ENCODE data around the gene LTF.

Gene LTF

DNA sequence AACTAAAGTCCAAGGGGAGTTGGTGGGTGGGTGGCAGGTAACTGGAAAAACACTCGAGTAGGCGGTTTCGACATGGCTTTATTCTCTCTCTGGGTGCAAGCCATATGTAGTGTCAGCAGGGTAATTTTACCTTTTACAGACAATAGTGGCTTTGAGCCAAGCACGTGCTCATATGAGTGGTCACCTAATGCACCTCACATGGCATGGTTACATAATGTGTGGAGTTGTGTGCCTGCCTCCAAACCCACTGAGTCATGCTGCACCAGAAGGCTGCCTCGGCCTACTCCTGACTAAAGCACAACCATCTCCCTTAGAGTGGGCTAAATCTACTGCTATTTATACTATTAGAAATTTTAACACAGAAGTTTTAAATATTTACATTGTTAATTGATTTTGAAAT lies 41.1 kb downstream of the LTF start:
- H3K27me3 ChIP-seq (ENCODE audit: insufficient read depth, poor library complexity, severe bottlenecking) = no peaks in the 10 kb centered on the region
- DNase-seq (ENCODE audit: low read depth in 1 of 2, low spot score in 1 of 2) = no peak
- no peak for TF ChIP-seq SPI1 (IDR thresholded peaks at IDR 0.05; ENCODE audit: borderline replicate concordance, low read depth)
- TF ChIP-seq, protein P1, sequence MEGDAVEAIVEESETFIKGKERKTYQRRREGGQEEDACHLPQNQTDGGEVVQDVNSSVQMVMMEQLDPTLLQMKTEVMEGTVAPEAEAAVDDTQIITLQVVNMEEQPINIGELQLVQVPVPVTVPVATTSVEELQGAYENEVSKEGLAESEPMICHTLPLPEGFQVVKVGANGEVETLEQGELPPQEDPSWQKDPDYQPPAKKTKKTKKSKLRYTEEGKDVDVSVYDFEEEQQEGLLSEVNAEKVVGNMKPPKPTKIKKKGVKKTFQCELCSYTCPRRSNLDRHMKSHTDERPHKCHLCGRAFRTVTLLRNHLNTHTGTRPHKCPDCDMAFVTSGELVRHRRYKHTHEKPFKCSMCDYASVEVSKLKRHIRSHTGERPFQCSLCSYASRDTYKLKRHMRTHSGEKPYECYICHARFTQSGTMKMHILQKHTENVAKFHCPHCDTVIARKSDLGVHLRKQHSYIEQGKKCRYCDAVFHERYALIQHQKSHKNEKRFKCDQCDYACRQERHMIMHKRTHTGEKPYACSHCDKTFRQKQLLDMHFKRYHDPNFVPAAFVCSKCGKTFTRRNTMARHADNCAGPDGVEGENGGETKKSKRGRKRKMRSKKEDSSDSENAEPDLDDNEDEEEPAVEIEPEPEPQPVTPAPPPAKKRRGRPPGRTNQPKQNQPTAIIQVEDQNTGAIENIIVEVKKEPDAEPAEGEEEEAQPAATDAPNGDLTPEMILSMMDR (IDR thresholded peaks at IDR 0.05; ENCODE audit: insufficient read depth, low read length) = no peak
- TF ChIP-seq GABPA (IDR thresholded peaks at IDR 0.05; ENCODE audit: low read depth) = no peak
- TF ChIP-seq, protein P2, sequence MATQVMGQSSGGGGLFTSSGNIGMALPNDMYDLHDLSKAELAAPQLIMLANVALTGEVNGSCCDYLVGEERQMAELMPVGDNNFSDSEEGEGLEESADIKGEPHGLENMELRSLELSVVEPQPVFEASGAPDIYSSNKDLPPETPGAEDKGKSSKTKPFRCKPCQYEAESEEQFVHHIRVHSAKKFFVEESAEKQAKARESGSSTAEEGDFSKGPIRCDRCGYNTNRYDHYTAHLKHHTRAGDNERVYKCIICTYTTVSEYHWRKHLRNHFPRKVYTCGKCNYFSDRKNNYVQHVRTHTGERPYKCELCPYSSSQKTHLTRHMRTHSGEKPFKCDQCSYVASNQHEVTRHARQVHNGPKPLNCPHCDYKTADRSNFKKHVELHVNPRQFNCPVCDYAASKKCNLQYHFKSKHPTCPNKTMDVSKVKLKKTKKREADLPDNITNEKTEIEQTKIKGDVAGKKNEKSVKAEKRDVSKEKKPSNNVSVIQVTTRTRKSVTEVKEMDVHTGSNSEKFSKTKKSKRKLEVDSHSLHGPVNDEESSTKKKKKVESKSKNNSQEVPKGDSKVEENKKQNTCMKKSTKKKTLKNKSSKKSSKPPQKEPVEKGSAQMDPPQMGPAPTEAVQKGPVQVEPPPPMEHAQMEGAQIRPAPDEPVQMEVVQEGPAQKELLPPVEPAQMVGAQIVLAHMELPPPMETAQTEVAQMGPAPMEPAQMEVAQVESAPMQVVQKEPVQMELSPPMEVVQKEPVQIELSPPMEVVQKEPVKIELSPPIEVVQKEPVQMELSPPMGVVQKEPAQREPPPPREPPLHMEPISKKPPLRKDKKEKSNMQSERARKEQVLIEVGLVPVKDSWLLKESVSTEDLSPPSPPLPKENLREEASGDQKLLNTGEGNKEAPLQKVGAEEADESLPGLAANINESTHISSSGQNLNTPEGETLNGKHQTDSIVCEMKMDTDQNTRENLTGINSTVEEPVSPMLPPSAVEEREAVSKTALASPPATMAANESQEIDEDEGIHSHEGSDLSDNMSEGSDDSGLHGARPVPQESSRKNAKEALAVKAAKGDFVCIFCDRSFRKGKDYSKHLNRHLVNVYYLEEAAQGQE (IDR thresholded peaks at IDR 0.05; ENCODE audit: insufficient replicate concordance, low read depth) = no peak
- no peak for TF ChIP-seq POLR2AphosphoS5 (IDR thresholded peaks at IDR 0.05; ENCODE audit: low read depth)
- H3K4me3 ChIP-seq (replicated peaks; ENCODE audit: insufficient read depth, low read length) = no peak overlapping the region
- no peak overlapping the region for H3K27ac ChIP-seq (replicated peaks)

DNA sequence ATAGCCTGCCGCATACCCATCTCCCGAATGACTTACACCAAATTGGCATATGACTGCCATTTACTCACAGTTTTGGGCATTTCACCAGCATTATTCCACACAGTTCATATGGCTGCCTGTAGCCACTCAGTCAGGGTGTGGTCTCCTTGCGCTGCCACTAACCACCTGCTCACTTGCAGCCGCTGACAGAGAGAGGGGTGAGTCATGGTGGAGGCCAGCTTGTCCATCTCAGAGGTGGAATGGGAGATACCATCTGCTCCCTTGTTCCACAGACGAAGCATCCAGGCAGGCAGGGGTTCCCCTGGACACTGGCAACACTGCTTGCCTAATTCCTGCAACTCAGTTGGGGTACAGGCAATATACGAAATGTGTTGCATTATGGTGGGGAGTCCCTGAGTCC lies 42.1 kb downstream of the LTF start:
- Histone ChIP-seq H3K4me3 (replicated peaks; ENCODE audit: insufficient read depth, low read length) (no peak overlapping the region), H3K27me3 (ENCODE audit: insufficient read depth, poor library complexity, severe bottlenecking) (no peaks in the 10 kb centered on the region), H3K27ac (replicated peaks) (no peak overlapping the region)
- TF ChIP-seq, protein P1 (IDR thresholded peaks at IDR 0.05; ENCODE audit: insufficient read depth, low read length) = no peak
- no peak for TF ChIP-seq SPI1 (IDR thresholded peaks at IDR 0.05; ENCODE audit: borderline replicate concordance, low read depth)
- TF ChIP-seq GABPA (IDR thresholded peaks at IDR 0.05; ENCODE audit: low read depth) = no peak
- TF ChIP-seq, protein P2 (IDR thresholded peaks at IDR 0.05; ENCODE audit: insufficient replicate concordance, low read depth) = no peak
- TF ChIP-seq POLR2AphosphoS5 (IDR thresholded peaks at IDR 0.05; ENCODE audit: low read depth) = no peak
- no peak for DNase-seq (ENCODE audit: low read depth in 1 of 2, low spot score in 1 of 2)

DNA sequence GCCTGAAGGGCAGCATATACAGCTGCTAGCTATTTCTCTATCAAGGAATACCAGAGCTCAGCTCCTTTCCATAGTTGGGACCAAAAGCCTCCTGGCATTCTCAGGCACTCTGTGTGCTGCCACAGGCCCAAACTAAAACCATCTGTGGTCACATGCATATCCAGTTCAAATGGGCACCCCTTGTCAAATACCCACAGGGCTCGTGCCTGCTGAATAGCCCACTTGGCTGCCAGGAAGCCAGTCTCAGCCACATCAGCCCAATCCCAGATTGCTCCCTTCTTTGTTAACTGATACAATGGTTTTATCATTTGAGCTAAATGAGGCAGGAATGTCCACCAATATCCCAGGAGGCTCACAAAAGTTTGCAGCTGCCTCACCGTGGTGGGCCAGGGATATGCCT lies 43.8 kb downstream of the LTF start:
- no peak overlapping the region for H3K4me3 ChIP-seq (replicated peaks; ENCODE audit: insufficient read depth, low read length)
- H3K27ac ChIP-seq (replicated peaks) = no peak overlapping the region
- no peaks in the 10 kb centered on the region for H3K27me3 ChIP-seq (ENCODE audit: insufficient read depth, poor library complexity, severe bottlenecking)
- TF ChIP-seq SPI1 (IDR thresholded peaks at IDR 0.05; ENCODE audit: borderline replicate concordance, low read depth) = no peak
- no peak for TF ChIP-seq POLR2AphosphoS5 (IDR thresholded peaks at IDR 0.05; ENCODE audit: low read depth)
- TF ChIP-seq, protein P2 (IDR thresholded peaks at IDR 0.05; ENCODE audit: insufficient replicate concordance, low read depth) = no peak
- no peak for DNase-seq (ENCODE audit: low read depth in 1 of 2, low spot score in 1 of 2)

Data from HL-60 (cell line).